Neural progenitor cell (in vitro differentiated cells): ENCODE results near the gene CHD1.

Experiments
- EZH2 ChIP-seq: fragments of 200-600 bp; sonication (generic); IDR thresholded peaks from 2 replicates; pipeline ENCODE4 v1.6.1; 2017; ENCODE audit warnings: antibody characterized with exemption, mild to moderate bottlenecking, moderate library complexity
- EZH2phosphoT487 ChIP-seq: fragments of 200-600 bp; sonication (generic); IDR thresholded peaks from 2 replicates; pipeline ENCODE4 v1.6.1; 2017; ENCODE audit warnings: antibody characterized with exemption
- TF ChIP-seq, protein P1 (sequence below): fragments of 200-600 bp; sonication (generic); IDR thresholded peaks from 2 replicates; pipeline ENCODE4 v1.5.1; 2017; ENCODE audit warnings: antibody characterized with exemption, mild to moderate bottlenecking

DNA sequence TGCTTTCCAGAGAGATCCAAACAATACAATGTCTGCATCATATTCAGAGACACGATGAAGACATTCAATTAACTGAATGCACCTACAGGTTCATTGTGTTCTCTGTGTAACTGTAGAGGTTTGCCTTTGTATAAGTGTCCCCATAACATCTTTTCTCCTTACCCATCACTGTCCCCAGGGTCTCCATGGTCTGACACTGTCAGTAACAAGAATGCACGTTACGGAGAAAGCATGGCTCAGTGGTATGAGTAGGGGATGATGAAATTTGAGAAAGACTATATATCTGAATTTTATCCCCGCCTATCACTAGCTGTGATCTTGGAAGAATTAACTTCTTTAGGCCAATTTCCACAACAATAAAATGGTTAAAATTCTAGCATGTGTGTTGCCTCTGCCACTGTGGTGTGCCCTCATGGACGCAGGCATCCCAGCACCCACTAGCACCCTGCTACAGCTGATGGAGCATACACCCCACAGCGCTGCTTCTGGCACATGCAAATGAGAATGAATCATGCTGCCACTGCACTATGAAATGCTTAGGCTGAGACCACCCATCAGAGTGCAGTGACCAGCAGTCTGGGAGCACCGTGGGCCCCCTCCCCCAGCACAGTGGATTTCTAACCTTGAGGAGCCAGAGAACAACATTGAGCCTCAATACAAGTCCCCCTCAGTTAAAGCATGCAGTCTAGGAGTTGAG lies 101.1 kb downstream of the CHD1 start:
- TF ChIP-seq, protein P1, sequence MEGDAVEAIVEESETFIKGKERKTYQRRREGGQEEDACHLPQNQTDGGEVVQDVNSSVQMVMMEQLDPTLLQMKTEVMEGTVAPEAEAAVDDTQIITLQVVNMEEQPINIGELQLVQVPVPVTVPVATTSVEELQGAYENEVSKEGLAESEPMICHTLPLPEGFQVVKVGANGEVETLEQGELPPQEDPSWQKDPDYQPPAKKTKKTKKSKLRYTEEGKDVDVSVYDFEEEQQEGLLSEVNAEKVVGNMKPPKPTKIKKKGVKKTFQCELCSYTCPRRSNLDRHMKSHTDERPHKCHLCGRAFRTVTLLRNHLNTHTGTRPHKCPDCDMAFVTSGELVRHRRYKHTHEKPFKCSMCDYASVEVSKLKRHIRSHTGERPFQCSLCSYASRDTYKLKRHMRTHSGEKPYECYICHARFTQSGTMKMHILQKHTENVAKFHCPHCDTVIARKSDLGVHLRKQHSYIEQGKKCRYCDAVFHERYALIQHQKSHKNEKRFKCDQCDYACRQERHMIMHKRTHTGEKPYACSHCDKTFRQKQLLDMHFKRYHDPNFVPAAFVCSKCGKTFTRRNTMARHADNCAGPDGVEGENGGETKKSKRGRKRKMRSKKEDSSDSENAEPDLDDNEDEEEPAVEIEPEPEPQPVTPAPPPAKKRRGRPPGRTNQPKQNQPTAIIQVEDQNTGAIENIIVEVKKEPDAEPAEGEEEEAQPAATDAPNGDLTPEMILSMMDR: no peak
- TF ChIP-seq EZH2 (no peak), EZH2phosphoT487 (no peak)
